Breast epithelium (tissue), 3 donors: Measurements from ENCODE around the gene NDUFS1.

Experiments used
- CTCF ChIP-seq, 3 donors: fragments of 450-650 bp; IDR thresholded peaks; one replicate each; pipeline ENCODE4 v1.5.1; 2016 to 2017; ENCODE audit warnings: antibody characterized with exemption in 3 of 3, mild to moderate bottlenecking in 3 of 3, moderate library complexity in 3 of 3
- POLR2A ChIP-seq: fragments of 450-650 bp; IDR thresholded peaks from one replicate; pipeline ENCODE4 v1.6.1; 2016; ENCODE audit warnings: antibody characterized with exemption, mild to moderate bottlenecking, moderate library complexity
- POLR2AphosphoS5 ChIP-seq, 3 donors: sonication (generic); formaldehyde crosslinking; IDR thresholded peaks; one replicate each; pipeline ENCODE4 v1.6.1; 2017; ENCODE audit warnings: antibody characterized with exemption in 3 of 3

DNA sequence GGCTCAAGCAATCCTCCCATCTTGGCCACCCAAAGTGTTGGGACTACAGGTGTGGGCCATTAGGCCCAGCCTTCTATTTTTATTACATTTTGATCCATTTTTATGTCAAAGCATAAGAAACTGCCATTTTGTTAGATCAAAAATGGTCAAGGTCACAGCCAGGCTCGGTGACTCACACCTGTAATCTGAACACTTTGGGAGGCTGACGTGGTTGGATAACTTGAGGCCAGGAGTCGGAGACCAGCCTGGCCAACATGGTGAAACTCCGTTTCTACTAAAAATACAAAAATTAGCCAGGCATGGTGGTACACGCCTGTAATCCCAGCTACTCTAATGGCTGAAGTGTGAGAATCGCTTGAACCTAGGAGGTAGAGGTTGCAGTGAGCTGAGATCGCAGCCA, 49.7 kb upstream of the NDUFS1 start:
- no peak for TF ChIP-seq CTCF (IDR thresholded peaks at IDR 0.05)
- no peak for TF ChIP-seq POLR2A
- no peak for TF ChIP-seq POLR2AphosphoS5 (IDR thresholded peaks at IDR 0.05)
